ENCODE data around the gene STARD7. TPM values are rescaled to one million over a fixed set of nuclear protein-coding genes. Genes with fewer than 3 reads are reported as not detected.

STARD7 gene
- polyA plus RNA-seq, 1 donor (not counting 4 experiments of a cell fraction or from before 2014, with no cell fraction given): 73.4 TPM

DNA sequence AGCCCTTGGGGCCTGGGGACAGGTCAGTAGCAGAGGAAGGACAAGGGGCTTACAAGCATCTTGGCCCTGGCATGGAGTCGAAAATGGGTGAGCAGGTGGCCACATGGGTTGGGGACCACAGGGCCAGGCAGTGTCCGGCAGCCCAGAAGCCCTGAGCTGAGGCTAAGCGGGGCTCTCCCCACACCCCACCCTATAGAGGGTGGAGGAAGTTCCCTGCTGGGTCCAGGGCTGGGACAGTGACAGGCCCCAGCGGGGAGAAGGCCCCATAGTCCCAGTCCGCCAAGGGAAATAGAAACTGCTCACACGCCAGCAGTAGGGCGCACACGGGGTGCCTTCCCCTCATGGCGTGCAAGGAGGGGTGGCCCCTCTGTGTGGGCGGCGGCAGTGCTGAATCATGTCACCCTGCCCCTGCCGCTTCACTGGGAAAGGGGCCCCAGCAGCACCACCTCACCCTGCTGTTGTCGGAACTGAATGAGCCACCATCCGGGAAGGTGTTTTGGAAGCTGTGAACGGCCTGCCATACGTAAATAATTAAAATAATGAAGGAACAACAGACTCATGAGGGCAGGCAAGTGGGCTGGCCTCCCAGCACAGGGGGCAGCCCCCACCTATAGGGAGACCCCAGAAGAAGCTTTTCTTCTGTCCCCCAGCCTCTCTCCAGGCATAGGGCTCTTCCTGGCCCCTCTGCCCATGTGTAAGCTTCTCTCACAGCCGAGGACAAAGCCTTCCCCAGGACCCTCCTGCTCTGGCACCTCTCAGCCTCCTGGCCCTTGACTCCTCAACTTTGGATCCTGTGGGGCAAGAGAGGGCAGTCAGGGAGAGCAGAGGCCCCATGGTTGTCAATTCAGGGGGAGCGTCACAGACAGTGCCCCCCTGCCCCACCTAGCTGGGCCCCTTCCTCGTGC lies 50.7 kb downstream of the STARD7 start:
- DNase-seq (ENCODE audit: low read depth, low spot score): no peak
- Histone ChIP-seq H3K27me3 (ENCODE audit: control insufficient read depth, extremely low read depth, insufficient read depth, low read length) (peaks cover 26% of the 10 kb centered on the region), H3K9me1 (ENCODE audit: control insufficient read depth, extremely low read depth, insufficient read depth, low read length) (no peaks in the 10 kb centered on the region), H3K4me1 (ENCODE audit: control insufficient read depth, extremely low read depth, insufficient read depth, low read length) (no peaks in the 10 kb centered on the region), H3K4me3 (ENCODE audit: control insufficient read depth in 2 of 3, extremely low read depth in 1 of 3, insufficient read depth in 2 of 3, low read depth in 1 of 3, low read length in 3 of 3) (no peak overlapping the region), H4K20me1 (ENCODE audit: control insufficient read depth, extremely low read depth, insufficient read depth, low read length) (no peaks in the 10 kb centered on the region), H3K9me3 (ENCODE audit: control insufficient read depth, low read depth, low read length) (no peaks in the 10 kb centered on the region), H3K9ac (ENCODE audit: control insufficient read depth, extremely low read depth, insufficient read depth, low read length) (no peak overlapping the region), H3K79me2 (ENCODE audit: control insufficient read depth, insufficient read depth, low read length) (no peaks in the 10 kb centered on the region), H3K27ac (ENCODE audit: control insufficient read depth, insufficient read depth, low read length) (no peak overlapping the region), H2AFZ (ENCODE audit: control insufficient read depth, low read length) (no peak overlapping the region), H3K4me2 (ENCODE audit: control insufficient read depth, extremely low read depth, insufficient read depth, low read depth, low read length) (no peak overlapping the region), H3K36me3 (ENCODE audit: control insufficient read depth in 2 of 2, extremely low read depth in 1 of 2, insufficient read depth in 2 of 2, low read length in 2 of 2) (no peaks in the 10 kb centered on the region)
- TF ChIP-seq EZH2 (IDR thresholded peaks at IDR 0.05; ENCODE audit: low read length): no peak
- TF ChIP-seq, protein P1, sequence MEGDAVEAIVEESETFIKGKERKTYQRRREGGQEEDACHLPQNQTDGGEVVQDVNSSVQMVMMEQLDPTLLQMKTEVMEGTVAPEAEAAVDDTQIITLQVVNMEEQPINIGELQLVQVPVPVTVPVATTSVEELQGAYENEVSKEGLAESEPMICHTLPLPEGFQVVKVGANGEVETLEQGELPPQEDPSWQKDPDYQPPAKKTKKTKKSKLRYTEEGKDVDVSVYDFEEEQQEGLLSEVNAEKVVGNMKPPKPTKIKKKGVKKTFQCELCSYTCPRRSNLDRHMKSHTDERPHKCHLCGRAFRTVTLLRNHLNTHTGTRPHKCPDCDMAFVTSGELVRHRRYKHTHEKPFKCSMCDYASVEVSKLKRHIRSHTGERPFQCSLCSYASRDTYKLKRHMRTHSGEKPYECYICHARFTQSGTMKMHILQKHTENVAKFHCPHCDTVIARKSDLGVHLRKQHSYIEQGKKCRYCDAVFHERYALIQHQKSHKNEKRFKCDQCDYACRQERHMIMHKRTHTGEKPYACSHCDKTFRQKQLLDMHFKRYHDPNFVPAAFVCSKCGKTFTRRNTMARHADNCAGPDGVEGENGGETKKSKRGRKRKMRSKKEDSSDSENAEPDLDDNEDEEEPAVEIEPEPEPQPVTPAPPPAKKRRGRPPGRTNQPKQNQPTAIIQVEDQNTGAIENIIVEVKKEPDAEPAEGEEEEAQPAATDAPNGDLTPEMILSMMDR (optimal IDR thresholded peaks at IDR 0.05 in 1 of 3, IDR thresholded peaks at IDR 0.05 in 1 of 3, conservative IDR thresholded peaks at IDR 0.05 in 1 of 3; ENCODE audit: extremely low read depth in 1 of 3, insufficient read depth in 2 of 3, low read length in 3 of 3): no peak
- dilution Hi-C loops (cut with MboI; ENCODE audit: extremely low pct_ligation_motif_present, low sequenced_read_pairs): no loop called here
- no peak for FAIRE-seq

DNA sequence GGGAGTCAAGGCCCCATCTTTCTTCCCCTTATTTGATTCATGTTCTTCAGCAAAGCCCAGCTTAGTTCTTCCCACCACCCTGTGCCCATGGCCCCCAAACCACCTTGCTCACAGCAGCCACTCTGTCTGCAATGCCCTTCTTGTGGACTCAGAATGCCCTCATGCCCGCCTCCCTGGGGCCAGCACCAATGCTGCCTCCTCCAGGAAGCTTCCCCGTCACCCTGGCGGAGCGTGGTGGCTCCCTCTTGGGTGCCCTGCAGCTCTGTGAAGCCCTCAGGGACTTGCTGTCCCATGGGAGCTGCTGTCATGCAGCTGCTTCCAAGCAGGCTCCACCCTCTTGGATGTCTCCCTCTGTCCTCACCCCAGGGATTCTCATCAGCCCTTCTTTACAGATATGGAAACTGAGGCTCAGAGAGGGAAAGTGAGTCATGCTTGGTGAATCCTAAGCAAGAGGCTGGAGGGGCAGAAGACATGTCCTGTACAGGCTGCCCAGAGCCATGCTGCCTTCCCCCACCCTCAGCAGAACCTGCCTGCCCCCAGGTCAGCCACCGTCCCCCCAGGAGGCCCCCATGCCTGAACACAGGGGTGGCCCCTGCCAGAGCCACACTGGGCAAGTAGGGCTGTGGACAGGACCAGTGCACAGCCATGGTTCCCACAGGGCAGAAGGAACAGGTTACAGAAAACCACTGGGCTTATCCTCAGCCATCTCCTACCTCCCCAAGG lies 51.5 kb downstream of the STARD7 start:
- no peak for DNase-seq (ENCODE audit: low read depth, low spot score)
- Histone ChIP-seq H3K9me3 (ENCODE audit: control insufficient read depth, low read depth, low read length) (no peaks in the 10 kb centered on the region), H3K36me3 (ENCODE audit: control insufficient read depth in 2 of 2, extremely low read depth in 1 of 2, insufficient read depth in 2 of 2, low read length in 2 of 2) (no peaks in the 10 kb centered on the region), H3K4me2 (ENCODE audit: control insufficient read depth, extremely low read depth, insufficient read depth, low read depth, low read length) (no peak overlapping the region), H3K9me1 (ENCODE audit: control insufficient read depth, extremely low read depth, insufficient read depth, low read length) (no peaks in the 10 kb centered on the region), H3K4me3 (ENCODE audit: control insufficient read depth in 2 of 3, extremely low read depth in 1 of 3, insufficient read depth in 2 of 3, low read depth in 1 of 3, low read length in 3 of 3) (no peak overlapping the region), H3K9ac (ENCODE audit: control insufficient read depth, extremely low read depth, insufficient read depth, low read length) (no peak overlapping the region), H3K27ac (ENCODE audit: control insufficient read depth, insufficient read depth, low read length) (no peak overlapping the region), H2AFZ (ENCODE audit: control insufficient read depth, low read length) (no peak overlapping the region), H4K20me1 (ENCODE audit: control insufficient read depth, extremely low read depth, insufficient read depth, low read length) (no peaks in the 10 kb centered on the region), H3K79me2 (ENCODE audit: control insufficient read depth, insufficient read depth, low read length) (no peaks in the 10 kb centered on the region), H3K4me1 (ENCODE audit: control insufficient read depth, extremely low read depth, insufficient read depth, low read length) (no peaks in the 10 kb centered on the region), H3K27me3 (ENCODE audit: control insufficient read depth, extremely low read depth, insufficient read depth, low read length) (peaks cover 26% of the 10 kb centered on the region)
- no peak for FAIRE-seq
- dilution Hi-C loops (cut with MboI; ENCODE audit: extremely low pct_ligation_motif_present, low sequenced_read_pairs): no loop called here
- TF ChIP-seq EZH2 (IDR thresholded peaks at IDR 0.05; ENCODE audit: low read length): no peak
- TF ChIP-seq, protein P1 (optimal IDR thresholded peaks at IDR 0.05 in 1 of 3, IDR thresholded peaks at IDR 0.05 in 1 of 3, conservative IDR thresholded peaks at IDR 0.05 in 1 of 3; ENCODE audit: extremely low read depth in 1 of 3, insufficient read depth in 2 of 3, low read length in 3 of 3): no peak
